Measurements from ENCODE around the gene HGFAC. TPM values are rescaled to one million over a fixed set of nuclear protein-coding genes. Genes with fewer than 3 reads are reported as not detected.

The HGFAC gene
- polyA plus RNA-seq, 12 donors: 0.46 to 1.4 (median 1.1) TPM; not detected in 2

Other genes with a start within 250 kb of the HGFAC start
- 1 to 10 TPM in 1 of 12 donors, under 1 TPM in 9, not detected in 2; 0.39 to 1.0 (median 0.64) TPM for gene MSANTD1, start 192.8 kb upstream of the HGFAC start, polyA plus RNA-seq (ENCODE audit: insufficient read length in 12 of 12)
- 10 to 100 TPM in 11 of 12 donors, not detected in 1; 23.2 to 50.7 (median 32.0) TPM for gene RGS12, start 148.9 kb upstream of the HGFAC start, polyA plus RNA-seq (ENCODE audit: insufficient read length in 12 of 12)
- gene DOK7, start 21.3 kb downstream of the HGFAC start, polyA plus RNA-seq (ENCODE audit: insufficient read length in 12 of 12): 10 to 100 TPM in 9 of 12 donors, 1 to 10 TPM in 2, not detected in 1; 6.3 to 29.6 (median 11.5) TPM
- 100 to 1,000 TPM in 1 of 12 donors, 10 to 100 TPM in 11; 61.0 to 164 (median 71.7) TPM for gene LRPAP1, start 90.5 kb downstream of the HGFAC start, polyA plus RNA-seq (ENCODE audit: insufficient read length in 12 of 12)

All from muscle of arm (tissue), 12 donors.